IPS DF 4.7 (cell line): ENCODE measurements around the gene ADAM15.

Experiments used
- DNase-seq: peaks from one replicate; pipeline ENCODE4 v3.0.0-alpha.2; 2013; ENCODE audit warnings: low spot score; ENCODE audit errors: extremely low read depth

Gene ADAM15

DNA sequence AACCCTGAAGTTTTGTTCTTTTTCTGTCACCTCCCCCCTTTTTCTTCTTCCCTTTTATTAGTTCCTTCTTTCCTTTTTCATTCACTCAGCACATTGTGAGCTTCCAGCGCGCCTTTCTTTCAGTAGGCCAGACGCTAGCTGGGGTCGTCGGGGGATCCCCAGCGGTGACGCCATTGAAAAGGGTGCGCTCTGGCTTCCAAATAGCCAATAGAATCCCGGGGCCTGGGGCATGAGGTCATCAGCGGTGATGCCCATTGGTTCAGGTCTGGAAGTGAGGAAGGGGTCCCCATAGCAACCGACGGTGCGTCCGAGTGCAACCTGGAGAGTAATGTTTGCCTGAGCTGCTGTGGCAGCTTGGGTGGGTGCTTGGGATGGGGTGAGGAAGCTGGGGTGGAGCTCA is 20.6 kb downstream of the ADAM15 start:
- no peak for DNase-seq

DNA sequence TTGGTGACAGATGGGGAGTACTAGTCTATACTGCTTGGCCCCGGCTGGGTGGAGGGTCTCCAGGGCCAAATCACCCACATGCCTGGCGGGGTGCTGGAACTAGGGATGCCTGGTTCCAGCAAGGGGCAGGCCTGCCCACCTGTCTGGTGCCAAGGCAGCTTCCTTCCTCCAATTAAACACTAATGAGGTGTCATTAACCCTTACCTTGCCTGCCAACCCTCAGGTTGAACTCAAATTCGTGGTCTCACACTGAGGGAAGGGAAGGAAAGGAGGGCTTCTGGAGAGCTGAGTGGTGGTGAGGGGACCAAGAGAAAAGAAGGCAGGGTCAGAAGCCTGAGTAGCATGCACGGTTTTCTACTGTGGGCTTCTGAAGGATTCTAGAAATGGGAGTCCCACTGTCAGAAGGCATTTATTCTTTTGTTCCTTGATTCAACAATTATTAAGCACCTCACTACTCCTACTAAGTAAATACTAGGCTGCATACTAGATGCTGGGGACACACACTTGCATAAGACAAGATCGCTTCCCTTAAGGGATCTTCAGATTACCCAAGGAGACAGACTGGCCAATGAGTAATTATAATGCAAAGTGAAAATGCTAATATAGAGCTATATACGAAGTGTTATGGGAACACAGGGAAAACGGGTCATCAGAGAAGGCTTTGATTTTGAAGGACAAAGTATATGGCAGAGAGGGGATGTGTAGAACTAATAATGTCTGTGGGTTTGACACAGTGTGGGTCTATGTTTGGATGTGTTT is 21.6 kb downstream of the ADAM15 start:
- DNase-seq = no peak

DNA sequence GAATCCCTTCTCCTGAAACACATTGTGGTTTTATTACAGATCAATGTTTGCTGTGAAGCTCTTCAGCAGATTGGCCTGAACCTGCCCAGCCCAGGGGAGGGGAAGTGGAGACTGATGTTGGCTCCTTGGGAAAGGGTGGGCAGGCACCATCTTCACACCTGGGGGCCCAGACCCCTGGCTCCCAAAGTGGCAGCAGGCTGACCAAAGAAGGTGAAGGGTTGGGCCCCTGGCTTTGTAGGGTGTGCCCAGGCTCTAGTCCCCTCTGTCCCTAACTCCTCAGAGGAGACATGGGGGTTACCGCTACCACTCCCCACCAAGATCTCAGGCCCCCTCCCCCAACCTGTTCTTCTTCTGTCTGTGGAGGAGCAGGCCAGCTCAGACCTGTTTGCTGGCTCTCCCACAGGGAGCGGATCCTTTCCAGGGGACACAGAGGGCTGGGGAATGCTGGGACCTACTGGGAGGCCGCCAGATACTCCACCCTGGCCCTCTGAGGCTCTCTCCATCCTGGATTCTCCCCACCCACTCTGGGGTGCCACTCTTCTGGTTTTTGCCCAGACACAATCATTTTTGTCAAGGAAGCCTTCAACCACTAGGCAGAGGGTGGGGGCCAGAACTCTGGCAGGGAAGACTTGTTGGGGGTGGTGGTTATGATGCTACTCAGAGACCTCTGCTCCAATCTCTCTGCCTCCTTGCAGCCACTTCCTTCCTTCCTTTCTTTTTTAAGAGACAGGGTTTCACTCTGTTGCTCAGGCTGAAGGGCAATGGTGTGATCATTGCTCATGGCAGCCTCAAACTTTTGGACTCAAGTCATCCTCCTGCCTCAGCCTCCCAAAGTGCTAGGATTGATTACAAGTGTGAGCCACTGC is 22.5 kb downstream of the ADAM15 start:
- no peak for DNase-seq

DNA sequence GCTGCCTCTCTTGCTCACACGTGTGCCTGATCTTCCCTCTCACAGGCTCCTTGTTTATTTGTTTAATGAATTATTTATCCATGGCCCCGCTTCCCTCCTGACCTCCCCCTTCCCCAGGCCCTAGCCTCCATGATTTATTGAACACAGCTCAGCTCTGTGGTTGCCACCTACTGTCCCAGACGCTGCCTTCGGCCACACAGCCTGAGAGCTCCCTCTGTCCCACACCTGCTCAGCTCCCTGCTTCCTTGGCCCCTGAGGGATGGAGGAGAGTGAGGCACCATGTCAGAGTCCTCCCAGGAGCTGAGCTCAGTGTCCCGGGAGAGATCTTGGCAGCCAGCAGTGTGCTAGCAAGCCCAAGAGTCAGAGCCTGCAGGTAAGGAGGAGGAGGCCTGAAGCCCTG is 24.4 kb downstream of the ADAM15 start:
- no peak for DNase-seq

DNA sequence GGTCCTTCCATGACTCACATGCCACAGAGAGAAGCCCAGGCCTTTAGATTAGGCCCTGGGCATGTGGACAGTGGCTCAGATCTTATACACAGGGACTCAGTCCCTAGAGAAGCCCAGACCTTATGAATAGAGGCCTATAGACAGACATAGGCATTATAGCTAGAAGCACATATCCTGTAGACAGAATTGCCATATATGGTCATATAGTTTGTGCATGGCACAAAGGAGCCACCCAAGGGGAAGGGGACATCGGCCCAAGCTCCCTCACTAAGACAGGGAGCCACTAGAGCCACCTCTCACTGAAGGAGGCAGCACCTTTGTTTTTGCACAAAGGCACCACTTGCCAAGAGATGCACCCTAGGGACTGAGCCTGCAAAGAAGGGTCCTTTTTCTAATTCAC is 25.3 kb downstream of the ADAM15 start:
- DNase-seq = no peak

DNA sequence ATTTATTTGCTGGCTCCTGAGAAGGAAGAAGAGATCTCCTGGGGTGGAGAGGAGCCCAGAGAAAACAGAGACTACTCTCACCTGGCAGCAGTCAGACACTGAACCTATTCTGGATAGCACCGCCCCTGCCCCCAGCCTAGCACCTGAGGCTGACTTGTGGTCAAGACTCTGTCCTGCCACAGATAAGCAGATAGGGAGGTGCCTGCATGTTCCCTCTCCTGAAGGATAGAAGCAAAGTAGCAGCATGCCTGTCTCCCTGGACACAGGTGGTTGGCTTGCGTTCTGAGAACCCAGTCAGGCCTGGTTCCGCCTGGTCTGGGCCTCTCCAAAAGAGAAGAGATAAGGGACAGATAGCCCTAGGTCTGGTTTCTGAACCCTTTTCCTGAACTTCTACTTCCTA is 26.2 kb downstream of the ADAM15 start:
- DNase-seq = no peak

DNA sequence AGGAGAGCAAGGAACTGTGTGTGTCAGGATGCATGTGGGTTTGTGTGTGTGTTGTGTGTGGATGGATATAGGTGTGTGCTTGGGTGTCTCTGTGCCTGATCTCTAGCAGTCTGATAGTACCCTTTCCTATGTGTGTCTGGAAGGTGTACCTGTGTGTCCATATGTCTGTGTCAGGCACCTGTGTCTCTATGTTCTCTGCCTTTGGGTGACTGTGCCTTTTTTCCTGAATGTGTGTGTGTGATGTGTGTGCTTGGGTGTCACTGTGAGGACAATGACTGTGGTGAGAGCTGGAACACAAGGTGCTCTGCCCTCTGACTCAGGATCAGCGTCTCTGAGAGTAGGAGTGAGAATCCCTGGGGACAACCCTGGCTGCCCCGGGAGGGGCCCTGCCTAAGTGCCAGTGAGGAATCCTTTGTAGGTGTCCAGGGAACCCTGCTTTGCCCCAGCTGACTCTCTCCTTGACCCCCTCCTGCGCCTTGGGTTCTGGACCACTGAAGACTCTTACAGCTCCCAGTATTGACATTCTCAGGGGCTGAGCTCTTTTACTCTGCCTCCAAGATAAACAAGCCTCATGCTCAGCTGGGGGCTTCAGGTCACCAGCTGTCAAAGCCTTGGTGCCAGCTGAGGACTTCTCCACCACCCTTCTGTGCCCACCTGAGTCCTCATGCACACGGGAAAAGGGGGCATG is 26.8 kb downstream of the ADAM15 start:
- DNase-seq = no peak

DNA sequence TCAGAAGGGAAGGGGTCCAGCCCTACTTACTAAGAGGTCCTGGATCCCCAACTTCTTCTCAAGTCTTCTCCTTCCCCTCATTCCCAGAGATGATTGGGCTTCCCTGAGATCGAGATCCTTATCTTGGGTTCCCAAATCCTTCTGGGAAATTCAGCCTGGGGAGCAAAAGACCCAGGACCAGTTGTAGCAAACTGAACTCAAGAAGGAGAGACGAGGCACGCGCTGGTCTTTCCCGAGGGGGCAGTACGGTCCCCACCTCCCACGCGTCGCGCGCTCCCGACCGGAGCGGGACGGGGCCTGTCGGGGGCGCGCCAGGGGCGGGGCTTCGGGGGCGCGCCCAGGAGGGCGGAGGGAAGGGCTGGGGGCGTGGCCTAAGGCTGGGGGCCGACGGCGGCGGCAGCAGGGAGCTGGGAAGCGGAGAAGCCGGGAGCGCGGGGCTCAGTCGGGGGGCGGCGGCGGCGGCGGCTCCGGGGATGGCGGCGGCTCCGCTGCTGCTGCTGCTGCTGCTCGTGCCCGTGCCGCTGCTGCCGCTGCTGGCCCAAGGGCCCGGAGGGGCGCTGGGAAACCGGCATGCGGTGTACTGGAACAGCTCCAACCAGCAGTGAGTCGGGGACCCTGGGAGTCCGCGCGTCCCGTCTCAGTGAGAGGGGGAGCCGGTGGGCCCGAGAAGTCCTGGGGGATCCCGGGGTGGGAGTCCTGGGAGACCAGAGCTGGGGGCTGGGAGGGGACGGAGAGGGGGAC is 27.5 kb downstream of the ADAM15 start, which contains the start of gene EFNA3:
Gene EFNA3, plus strand, starts transcription at position 369 of the 741 bp plus-strand sequence. Its CDS starts 105 bp downstream, at position 474.
- no peak for DNase-seq

DNA sequence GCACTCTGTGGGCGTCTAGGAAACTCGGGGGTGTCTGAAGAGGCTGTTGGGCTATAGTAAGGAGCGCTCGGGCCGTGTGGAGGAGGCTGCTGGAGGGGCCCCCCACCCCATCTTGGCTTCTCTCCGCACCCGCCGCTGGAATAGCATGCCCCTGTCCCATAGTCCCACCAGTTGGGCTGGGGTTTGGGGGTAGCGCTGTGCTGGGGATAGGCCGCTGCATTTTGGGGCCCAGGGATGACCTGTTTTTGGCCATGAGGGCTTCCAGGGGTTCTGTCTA is 28.0 kb downstream of the ADAM15 start:
- no peak for DNase-seq

DNA sequence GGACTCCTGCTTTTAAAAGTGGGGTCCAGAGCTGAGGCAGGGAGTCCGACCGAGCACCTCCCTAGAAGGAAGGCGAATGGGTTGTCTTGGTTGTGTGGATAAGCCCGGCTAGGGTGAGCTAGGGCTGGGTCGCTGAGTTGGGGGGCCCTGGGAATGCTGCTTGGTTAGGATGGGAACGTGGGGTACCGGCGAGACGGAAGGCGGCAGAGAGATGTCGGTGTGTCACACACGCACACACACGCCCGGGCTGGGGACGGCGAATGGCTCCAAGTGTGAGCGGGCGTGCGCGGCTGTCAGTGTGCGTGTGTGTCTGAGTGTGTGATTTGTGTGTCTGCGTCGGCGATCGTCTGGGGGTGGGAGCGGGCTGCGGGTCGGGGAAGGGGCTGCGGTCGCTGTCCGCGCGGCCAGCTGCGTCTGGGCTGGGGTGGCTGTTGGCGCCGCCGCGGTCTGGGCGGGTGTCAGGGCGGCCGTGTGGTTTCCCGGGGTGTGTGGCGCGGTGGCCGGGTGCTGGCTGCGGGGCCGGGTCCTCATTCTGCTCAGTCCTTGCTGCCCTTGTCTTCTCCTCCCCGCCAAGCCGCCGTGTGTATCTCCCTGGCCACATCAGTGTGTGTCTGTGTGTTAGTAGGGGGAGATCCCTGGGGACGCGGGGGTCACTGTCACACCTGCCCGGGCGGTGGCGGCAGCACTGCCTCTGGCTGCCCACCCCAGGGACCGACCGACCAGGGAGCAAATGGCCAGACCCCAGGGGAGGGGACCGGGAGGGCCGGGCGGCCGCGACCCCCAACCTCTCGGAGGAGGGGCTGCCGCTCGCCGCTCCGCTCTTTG is 28.6 kb downstream of the ADAM15 start:
- DNase-seq = no peak

DNA sequence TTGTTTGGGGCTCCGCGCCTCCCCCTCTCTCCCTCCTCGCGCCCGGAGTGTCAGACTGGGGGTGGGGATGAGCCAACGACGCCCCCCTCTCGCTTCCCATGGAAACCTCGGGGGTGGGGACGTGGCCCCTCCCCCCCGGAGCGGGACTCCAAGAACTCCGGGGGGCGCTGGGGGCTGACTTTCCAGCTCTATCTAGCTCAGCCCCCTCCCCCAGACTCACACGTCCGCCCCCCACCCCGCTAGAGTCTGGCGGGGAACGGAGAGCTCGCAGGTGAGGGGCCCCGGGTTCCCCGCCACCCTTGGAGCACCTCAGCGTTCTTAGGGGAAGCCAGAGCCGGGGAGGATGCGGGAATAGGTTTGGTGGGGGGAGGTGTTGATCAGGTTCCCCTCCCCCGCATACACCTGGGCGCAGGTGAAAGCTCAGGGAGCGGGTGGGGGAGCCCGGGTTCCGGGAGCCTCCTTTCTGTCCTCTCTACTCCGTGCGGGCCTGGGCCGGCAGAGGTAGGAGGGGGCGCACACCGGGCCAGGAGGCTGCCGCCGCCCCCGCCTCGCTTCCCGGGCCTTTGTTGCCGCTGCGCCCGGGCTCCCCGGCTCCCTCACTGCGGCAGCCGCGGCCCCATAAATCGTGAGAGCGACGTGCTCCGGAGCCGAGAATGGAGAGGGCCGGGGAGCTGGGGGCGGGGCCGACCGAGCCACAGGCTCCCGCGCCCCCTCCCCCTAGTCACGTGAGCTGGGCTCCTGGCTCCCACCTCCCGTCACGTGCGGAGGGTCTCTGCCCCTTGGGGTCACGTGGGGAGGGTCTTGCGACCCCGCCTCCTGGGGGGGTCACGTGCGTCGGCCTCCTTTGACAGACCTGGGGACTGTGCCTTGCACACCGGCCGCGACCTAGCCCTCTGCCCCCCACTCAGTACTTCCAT is 29.5 kb downstream of the ADAM15 start:
- no peak for DNase-seq

DNA sequence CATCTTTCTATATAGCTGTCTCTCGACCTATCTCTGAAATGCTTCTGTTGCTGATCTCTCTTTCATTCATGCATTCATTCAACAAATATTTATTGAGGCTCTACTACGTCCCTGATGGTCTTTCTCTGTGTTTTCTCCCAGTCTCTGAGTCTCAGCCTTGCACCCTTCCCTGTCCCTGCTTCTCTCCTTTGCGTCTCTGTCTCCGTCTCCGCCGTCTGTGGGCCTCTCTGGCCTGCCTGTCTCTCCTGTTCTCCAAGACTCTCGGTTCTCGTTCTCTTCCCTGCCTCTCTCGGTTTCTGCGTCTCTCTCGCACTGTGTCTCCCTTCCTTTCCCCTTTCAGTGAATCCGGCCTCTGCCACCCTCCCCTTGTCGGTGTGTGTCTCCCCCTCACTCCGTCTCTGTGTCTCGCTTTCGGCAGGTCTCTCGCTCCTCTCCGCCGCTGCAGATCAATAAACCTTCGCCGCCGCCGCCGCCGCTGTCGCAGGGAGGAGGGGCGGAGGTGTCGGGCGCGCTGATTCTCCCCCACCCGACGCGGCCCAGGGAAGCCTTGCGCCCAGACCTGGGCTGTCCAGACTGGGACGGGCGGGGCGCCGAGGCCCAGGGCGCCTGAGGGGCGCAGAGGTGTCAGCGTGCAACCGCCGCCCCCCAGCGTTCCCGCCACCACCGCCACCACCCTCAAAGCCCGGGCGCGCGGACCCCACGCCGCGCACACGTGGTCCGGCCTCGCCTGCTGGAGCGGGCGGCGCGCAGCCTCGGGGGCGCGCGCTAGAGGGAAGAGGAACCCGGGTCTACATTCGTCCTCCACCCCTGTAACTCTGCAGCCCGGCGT is 30.6 kb downstream of the ADAM15 start:
- DNase-seq = no peak

DNA sequence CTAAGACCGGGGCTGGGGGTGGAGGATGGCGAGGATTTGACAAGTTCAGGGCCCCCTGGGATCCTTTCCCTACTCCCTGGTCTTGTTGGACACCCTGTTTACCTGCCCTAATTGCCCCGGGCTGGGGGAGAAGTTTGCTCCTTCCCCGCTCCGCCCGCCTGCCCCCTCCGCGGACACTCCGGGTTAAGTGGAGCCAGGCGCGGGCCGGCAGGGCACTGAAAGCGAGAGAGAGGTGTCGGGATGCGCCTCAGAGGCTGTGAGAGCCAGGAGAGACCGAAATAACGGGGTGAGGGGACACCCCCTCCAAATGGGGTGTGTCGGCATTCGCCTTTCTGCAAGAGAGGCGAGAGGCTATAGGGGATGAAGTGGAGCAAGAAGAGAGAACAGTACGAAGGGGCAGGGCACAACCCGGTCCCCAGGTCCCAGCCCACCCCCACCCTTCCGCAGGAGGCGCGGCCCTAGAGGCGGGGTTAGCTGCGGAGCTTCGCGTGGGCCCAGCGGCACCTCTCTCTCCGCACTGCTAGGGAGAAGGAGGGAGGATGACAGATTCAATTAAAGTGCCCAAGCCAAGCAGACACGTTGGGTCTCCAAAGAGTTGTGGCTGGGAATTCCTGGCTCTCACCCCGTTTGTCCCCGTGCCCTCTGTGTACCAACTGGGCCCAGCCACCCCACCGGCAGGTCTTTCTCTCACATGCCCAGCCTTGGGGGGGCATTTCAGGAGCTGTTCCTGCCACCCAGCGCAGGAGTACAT is 31.4 kb downstream of the ADAM15 start:
- DNase-seq = no peak

DNA sequence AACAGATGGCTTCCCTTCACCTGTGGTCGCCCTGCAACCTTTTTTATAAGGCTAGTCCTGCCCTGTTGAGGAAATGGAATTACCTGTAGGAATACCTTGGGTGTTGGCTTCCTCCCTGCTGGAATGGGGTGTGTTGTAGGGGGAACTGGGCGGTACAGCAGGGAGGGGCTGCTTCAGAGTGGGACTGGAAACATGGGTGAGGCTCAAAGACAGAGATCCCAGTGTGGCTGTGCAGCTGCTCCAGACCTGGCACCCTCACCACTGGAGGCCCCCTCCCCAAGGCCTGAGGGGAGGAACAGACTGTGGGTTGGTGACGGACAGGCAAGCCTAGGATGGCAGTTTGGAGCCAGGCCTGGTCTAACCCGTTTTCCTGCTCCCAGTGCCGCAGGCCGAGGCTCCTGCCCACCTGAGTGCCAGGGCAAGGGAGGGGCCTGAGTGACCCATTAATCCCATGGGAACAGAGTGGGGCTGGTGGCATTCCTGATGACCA is 32.0 kb downstream of the ADAM15 start:
- DNase-seq = no peak

DNA sequence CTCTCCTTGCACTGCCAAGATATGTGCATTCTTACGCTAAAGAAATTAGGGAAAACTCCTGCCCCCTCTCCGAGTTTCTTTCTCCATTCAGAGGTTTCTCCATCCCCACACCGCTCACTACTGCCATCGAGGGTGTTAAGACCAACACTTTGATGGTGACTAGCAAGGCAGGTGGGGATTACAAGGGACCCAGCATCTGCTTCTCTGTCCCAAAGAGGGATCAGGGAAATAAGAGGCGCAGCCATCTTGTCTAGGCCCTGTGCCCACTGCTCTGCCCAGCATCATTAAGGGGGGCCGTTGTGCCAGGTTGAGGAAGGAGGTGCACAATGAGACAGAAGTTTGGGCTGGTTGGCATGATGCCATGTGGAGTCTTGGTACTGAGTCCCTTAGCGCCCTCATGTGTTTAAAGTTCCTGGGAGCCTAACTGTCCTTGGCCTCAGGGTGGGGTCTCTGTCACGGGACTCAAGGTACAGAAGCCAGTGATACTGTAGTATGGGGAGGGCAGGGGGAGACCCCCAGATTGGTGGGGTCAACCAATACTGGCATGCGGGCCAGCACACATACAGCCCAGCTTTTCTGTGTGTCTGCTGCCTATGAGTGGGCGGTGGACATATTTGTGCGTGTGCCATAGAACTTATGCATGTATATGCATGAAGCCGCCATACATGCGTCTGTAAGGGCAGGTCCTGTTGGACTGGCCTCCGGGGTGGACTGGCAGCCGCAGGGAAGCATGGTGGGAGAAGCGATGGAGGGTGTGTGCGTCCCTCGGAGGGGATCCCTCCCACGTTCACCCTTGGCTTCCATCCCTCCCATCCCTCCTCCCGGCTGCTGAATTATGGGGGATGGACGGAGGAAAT is 33.0 kb downstream of the ADAM15 start:
- DNase-seq = no peak

DNA sequence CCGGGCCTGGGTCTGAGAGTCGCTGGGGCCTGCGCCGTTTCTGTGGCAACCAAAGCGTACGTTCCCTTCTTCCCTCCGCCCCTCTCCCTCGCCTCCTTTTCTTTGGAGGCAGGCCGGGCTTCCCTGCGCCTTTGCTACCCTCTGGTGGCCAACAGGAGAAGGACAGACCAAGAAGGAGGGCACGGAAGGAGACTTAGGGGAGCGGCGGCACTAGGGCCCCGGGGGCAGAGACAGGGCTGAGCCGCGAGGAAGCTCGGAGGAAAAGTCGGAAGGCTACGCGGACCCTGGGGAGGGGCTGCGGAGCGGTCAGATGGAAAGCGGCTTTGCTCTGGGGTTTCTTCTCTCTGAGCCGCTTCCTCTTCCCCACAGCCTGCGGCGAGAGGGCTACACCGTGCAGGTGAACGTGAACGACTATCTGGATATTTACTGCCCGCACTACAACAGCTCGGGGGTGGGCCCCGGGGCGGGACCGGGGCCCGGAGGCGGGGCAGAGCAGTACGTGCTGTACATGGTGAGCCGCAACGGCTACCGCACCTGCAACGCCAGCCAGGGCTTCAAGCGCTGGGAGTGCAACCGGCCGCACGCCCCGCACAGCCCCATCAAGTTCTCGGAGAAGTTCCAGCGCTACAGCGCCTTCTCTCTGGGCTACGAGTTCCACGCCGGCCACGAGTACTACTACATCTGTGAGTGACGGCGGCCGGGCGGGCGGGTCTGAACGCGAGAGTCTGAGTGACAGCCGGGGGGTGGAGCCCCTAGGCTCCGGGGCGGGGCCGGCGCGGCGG is 33.8 kb downstream of the ADAM15 start:
- no peak for DNase-seq
